IMR-90 (cell line): Measurements from ENCODE around the gene DIPK1B. TPM values are rescaled to one million over a fixed set of nuclear protein-coding genes. Genes with fewer than 3 reads are reported as not detected.

Experiments used
- ATAC-seq: fragments of 200-7000 bp; cut with Tn5 transposase; 2 replicates; pipeline ENCODE4 v1.9.1; 2020; ENCODE audit warnings: low read depth, mild to moderate bottlenecking, moderate library complexity
- Bru-seq: library from RNA; stranded (reverse); fragments of 400-500 nt; gene quantifications from one replicate; lab custom pipeline; 2021; lab: Mats Ljungman, UMichigan
- BruChase-seq, 2 experiments: library from RNA; stranded (reverse); fragments of 400-500 nt; gene quantifications; one replicate each; lab custom pipeline; 2021; lab: Mats Ljungman, UMichigan
- BruUV-seq: library from RNA; stranded (reverse); fragments of 400-500 nt; replicated peaks from 2 replicates; lab custom pipeline; 2021; lab: Mats Ljungman, UMichigan
- CTCF ChIA-PET: fragments of 300-600 bp; formaldehyde crosslinking; extraction: SDS; loops from one replicate; lab custom pipeline; 2021; ENCODE audit warnings: antibody characterized with exemption; lab: Yijun Ruan, JAX
- POLR2A ChIA-PET: fragments of 300-600 bp; sonication (Branson Sonifier 250); formaldehyde crosslinking; loops from one replicate; lab custom pipeline; 2022; ENCODE audit warnings: antibody characterized with exemption; ENCODE audit not compliant: unreplicated experiment; lab: Charles Lee
- DNase-seq: peaks from one replicate; pipeline ENCODE4 v3.0.0; 2013
- H2AFZ ChIP-seq: replicated peaks from 2 replicates; pipeline ENCODE3; 2013; ENCODE audit warnings: low read length, mild to moderate bottlenecking; ENCODE audit not compliant: poor library complexity
- H2AK5ac ChIP-seq: 2 replicates; pipeline ENCODE4 v1.6.1; 2013; ENCODE audit warnings: low read depth, low read length, inconsistent platforms
- H2AK9ac ChIP-seq: replicated peaks from 2 replicates; pipeline ENCODE3; 2013; ENCODE audit warnings: mild to moderate bottlenecking, low read depth, low read length, moderate library complexity; ENCODE audit not compliant: poor library complexity
- H2BK120ac ChIP-seq: 2 replicates; pipeline ENCODE4 v1.6.1; 2013; ENCODE audit warnings: low read depth, low read length, inconsistent platforms
- H2BK15ac ChIP-seq: 3 replicates; pipeline ENCODE4 v1.6.1; 2013; ENCODE audit warnings: low read depth, low read length, inconsistent platforms
- H2BK20ac ChIP-seq: 2 replicates; pipeline ENCODE4 v1.6.1; 2013; ENCODE audit warnings: low read depth, mild to moderate bottlenecking, inconsistent platforms, low read length, moderate library complexity
- H2BK5ac ChIP-seq: 2 replicates; pipeline ENCODE4 v1.6.1; 2013; ENCODE audit warnings: mild to moderate bottlenecking, low read depth, low read length, inconsistent platforms; ENCODE audit not compliant: poor library complexity, severe bottlenecking
- H3K14ac ChIP-seq: replicated peaks from 2 replicates; pipeline ENCODE4 v1.6.1; 2013; ENCODE audit warnings: low read depth, low read length, inconsistent platforms
- H3K18ac ChIP-seq: 2 replicates; pipeline ENCODE4 v1.6.1; 2013; ENCODE audit warnings: low read depth, low read length, control low read depth
- H3K23ac ChIP-seq: 2 replicates; pipeline ENCODE4 v1.6.1; 2013; ENCODE audit warnings: low read depth, low read length, inconsistent platforms
- H3K27ac ChIP-seq: 2 replicates; pipeline ENCODE4 v1.5.1; 2013; ENCODE audit warnings: mild to moderate bottlenecking, control low read depth, low read length; ENCODE audit not compliant: insufficient read depth
- H3K27me3 ChIP-seq: 2 replicates; pipeline ENCODE4 v1.6.1; 2013; ENCODE audit warnings: low read length; ENCODE audit not compliant: control insufficient read depth, insufficient read depth
- H3K36me3 ChIP-seq: 2 replicates; pipeline ENCODE4 v1.6.1; 2013; ENCODE audit warnings: low read length, mixed read lengths; ENCODE audit not compliant: control insufficient read depth, insufficient read depth
- H3K4ac ChIP-seq: 2 replicates; pipeline ENCODE4 v1.6.1; 2013; ENCODE audit warnings: low read depth, low read length, inconsistent platforms
- H3K4me1 ChIP-seq: 2 replicates; pipeline ENCODE4 v1.6.1; 2013; ENCODE audit warnings: low read length, mixed read lengths; ENCODE audit not compliant: control insufficient read depth, insufficient read depth
- H3K4me2 ChIP-seq: 2 replicates; pipeline ENCODE4 v1.6.1; 2013; ENCODE audit warnings: low read depth, mild to moderate bottlenecking, control low read depth, low read length, moderate library complexity
- H3K4me3 ChIP-seq: 2 replicates; pipeline ENCODE4 v1.5.1; 2013; ENCODE audit warnings: low read depth, mild to moderate bottlenecking, control low read depth, low read length, moderate library complexity; ENCODE audit not compliant: insufficient read depth
- H3K56ac ChIP-seq: 2 replicates; pipeline ENCODE4 v1.6.1; 2013; ENCODE audit warnings: low read length, inconsistent platforms; ENCODE audit not compliant: insufficient read depth; ENCODE audit errors: extremely low read depth
- H3K79me1 ChIP-seq, 2 experiments: 2 replicates each; pipeline ENCODE4 v1.6.1; 2013; ENCODE audit warnings: low read length in 2 of 2, inconsistent platforms in 1 of 2, low read depth in 1 of 2
- H3K9ac ChIP-seq: 2 replicates; pipeline ENCODE4 v1.6.1; 2013; ENCODE audit warnings: low read depth, low read length, control low read depth
- H3K9me1 ChIP-seq: 2 replicates; pipeline ENCODE4 v1.6.1; 2013; ENCODE audit warnings: low read length, inconsistent platforms; ENCODE audit not compliant: insufficient read depth
- H3K9me3 ChIP-seq: 2 replicates; pipeline ENCODE4 v1.6.1; 2013; ENCODE audit warnings: low read length; ENCODE audit not compliant: control insufficient read depth, insufficient read depth
- H4K20me1 ChIP-seq: 2 replicates; pipeline ENCODE4 v1.6.1; 2013; ENCODE audit warnings: low read length, inconsistent platforms; ENCODE audit not compliant: insufficient read depth
- H4K5ac ChIP-seq: 2 replicates; pipeline ENCODE4 v1.6.1; 2013; ENCODE audit warnings: mild to moderate bottlenecking, low read depth, low read length, control low read depth
- H4K8ac ChIP-seq, 2 experiments: 2 replicates each; pipeline ENCODE4 v1.6.1; 2013; ENCODE audit warnings: low read depth in 2 of 2, low read length in 2 of 2, control low read depth in 1 of 2, inconsistent platforms in 1 of 2
- H4K91ac ChIP-seq: 2 replicates; pipeline ENCODE4 v1.6.1; 2013; ENCODE audit warnings: low read depth, low read length, inconsistent platforms; ENCODE audit not compliant: insufficient read depth
- BHLHE40 ChIP-seq: fragments of 150-350 bp; IDR thresholded peaks from 2 replicates; pipeline ENCODE4 v1.6.1; 2016; ENCODE audit warnings: mild to moderate bottlenecking, low read depth, low read length
- CEBPB ChIP-seq: IDR thresholded peaks from 2 replicates; pipeline ENCODE4 v1.6.1; 2012; ENCODE audit warnings: low read depth, low read length, improper control_type of control experiment
- CHD1 ChIP-seq: IDR thresholded peaks from 2 replicates; pipeline ENCODE4 v1.6.1; 2012; ENCODE audit warnings: low read depth, low read length, improper control_type of control experiment
- CTCF ChIP-seq: conservative IDR thresholded peaks from 2 replicates; pipeline ENCODE4 v1.5.1; 2012; ENCODE audit warnings: mild to moderate bottlenecking, low read depth, low read length, improper control_type of control experiment
- MAFK ChIP-seq: IDR thresholded peaks from 2 replicates; pipeline ENCODE4 v1.6.1; 2012; ENCODE audit warnings: low read depth, low read length, improper control_type of control experiment
- MXI1 ChIP-seq: IDR thresholded peaks from 2 replicates; pipeline ENCODE4 v1.6.1; 2012; ENCODE audit warnings: low read depth, mild to moderate bottlenecking, low read length, moderate library complexity, borderline replicate concordance
- NFE2L2 ChIP-seq: fragments of 150-350 bp; IDR thresholded peaks from 2 replicates; pipeline ENCODE4 v1.6.1; 2016; ENCODE audit warnings: low read depth, mild to moderate bottlenecking, low read length
- POLR2A ChIP-seq: IDR thresholded peaks from 2 replicates; pipeline ENCODE4 v1.6.1; 2012; ENCODE audit warnings: mild to moderate bottlenecking, low read depth, low read length
- RAD21 ChIP-seq: IDR thresholded peaks from 2 replicates; pipeline ENCODE4 v1.6.1; 2012; ENCODE audit warnings: low read length, improper control_type of control experiment
- RCOR1 ChIP-seq: IDR thresholded peaks from 2 replicates; pipeline ENCODE4 v1.6.1; 2012; ENCODE audit warnings: mild to moderate bottlenecking, low read length, improper control_type of control experiment; ENCODE audit not compliant: insufficient replicate concordance
- RFX5 ChIP-seq: IDR thresholded peaks from 2 replicates; pipeline ENCODE4 v1.8.0; 2012; ENCODE audit warnings: low read depth, mild to moderate bottlenecking, low read length, moderate library complexity
- SMC3 ChIP-seq: fragments of 150-350 bp; IDR thresholded peaks from 2 replicates; pipeline ENCODE4 v1.6.1; 2016; ENCODE audit warnings: low read depth, mild to moderate bottlenecking, antibody characterized with exemption, low read length, moderate library complexity
- USF2 ChIP-seq: fragments of 150-350 bp; IDR thresholded peaks from 2 replicates; pipeline ENCODE4 v1.6.1; 2017; ENCODE audit warnings: mild to moderate bottlenecking, antibody characterized with exemption, low read length, low read depth
- WGBS, 2 experiments: methylation state at CpG; one replicate each; pipeline versions ENCODE4 v1.1.5 to v1.1.7; 2013; ENCODE audit warnings: missing lambda C conversion rate in 2 of 2; ENCODE audit not compliant: insufficient read length in 1 of 2; ENCODE audit errors: extremely low coverage in 2 of 2; 5-methylcytosine and 5-hydroxymethylcytosine counted together
- dilution Hi-C: fragments of 300-500 bp; cut with HindIII; formaldehyde crosslinking; loops from one replicate; pipeline ENCODE4 v1.14.3; 2018; ENCODE audit warnings: low sequenced_read_pairs; ENCODE audit not compliant: unreplicated experiment
- in situ Hi-C: fragments of 300-500 bp; cut with MboI; formaldehyde crosslinking; loops from 3 replicates; pipeline ENCODE4 v1.14.3; 2019; ENCODE audit warnings: low sequenced_read_pairs, inconsistent platforms, mixed read lengths
- intact Hi-C: fragments of 100-400 bp; cut with micrococcal nuclease; formaldehyde crosslinking; loops from 2 replicates; pipeline ENCODE4 v1.10.0; 2022
- long read RNA-seq: library from polyadenylated mRNA; unstranded; transcript quantifications from one replicate; pipeline ENCODE4 v2.0.0, GENCODE V29; 2021; ENCODE audit not compliant: unreplicated experiment
- polyA plus RNA-seq, 3 experiments: library from polyadenylated mRNA; depleted of rRNA; stranded (reverse); fragments of >200 nt; gene quantifications; 2 replicates each; pipeline ENCODE4 v1.2.3, GENCODE V29; 2012; ENCODE audit warnings: low replicate concordance in 1 of 3
- total RNA-seq: library from RNA; depleted of rRNA; stranded (reverse); fragments of >200 nt; gene quantifications from 2 replicates; pipeline ENCODE4 v1.2.3, GENCODE V29; 2012; rRNA removed

Gene DIPK1B
- total RNA-seq, result 3.1 and 3.4 TPM in 2 replicates
- polyA plus RNA-seq (2012; rRNA removed), result 7.1 and 8.5 TPM in 2 replicates
- polyA plus RNA-seq (2012; cell fraction: cytosol; rRNA removed), result 7.2 and 17.0 TPM in 2 replicates
- polyA plus RNA-seq (2012; cell fraction: nucleus; rRNA removed; ENCODE audit: low replicate concordance), result 9.5 and 25.7 TPM in 2 replicates
- Bru-seq, nascent RNA, result percentile 33 among the genes with signal in this experiment
- BruChase-seq, experiment 1, labeled RNA remaining after a 6-hour chase, result percentile 30 among the genes with signal in this experiment
- BruChase-seq, experiment 2, labeled RNA remaining after a 2-hour chase, result percentile 24 among the genes with signal in this experiment
- long read RNA-seq, transcript FAM69B-202 (5 exons, 1,668 nt), result major isoform, 9 of 11 reads
- long read RNA-seq, partial matches to known transcripts, result 1 of 11 reads
- long read RNA-seq, other reads (novel, unspliced or antisense), result 1 of 11 reads

DNA sequence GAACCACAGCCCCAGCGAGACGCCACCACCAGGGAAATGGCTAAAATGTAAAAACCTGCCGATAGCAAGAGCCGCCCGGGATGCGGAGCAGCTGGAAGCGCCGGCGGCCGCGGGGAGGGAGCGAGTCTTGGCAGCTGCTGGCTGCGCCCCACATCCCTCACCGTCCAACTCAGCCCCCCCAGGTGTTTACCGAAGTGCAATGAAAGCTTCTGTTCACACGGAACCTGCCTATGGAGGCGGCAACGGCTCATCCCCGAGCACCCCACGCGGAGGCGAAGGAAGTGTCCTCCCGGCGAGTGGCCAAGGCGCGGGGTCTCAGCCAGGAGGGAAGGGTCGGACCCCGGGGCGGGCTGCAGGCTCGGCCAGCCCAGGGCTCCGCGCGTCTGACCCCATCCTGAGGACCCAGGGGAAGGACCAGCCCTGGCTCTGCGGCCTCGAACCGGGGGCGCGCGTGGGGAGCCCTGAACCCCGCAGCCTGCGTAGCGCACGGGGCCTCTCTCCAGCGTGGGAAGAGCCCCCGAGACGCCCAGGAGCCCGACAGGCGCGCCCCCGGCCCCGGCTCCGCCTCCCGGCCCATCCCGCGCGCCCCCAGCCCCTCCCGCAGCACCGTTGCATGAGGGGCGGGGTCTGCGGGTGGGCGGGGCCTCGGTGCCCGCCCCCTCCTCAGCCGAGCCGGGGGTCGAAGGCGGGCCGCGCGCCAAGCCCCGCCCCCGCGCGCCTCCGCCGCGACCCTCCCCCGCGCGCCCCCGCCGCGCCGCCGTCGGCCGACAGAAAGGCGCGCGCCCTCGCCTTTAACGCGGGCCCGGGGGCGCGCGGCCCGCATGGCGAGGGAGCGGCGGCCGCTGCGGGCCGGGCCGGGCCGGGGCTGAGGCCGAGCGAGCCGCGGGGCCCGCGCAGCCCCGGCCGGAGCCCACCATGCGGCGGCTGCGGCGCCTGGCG lies at the start of gene DIPK1B:
Gene DIPK1B (plus strand): TSS at position 822 of the 939 bp plus-strand sequence. CDS start 94 bp downstream, at position 916.
- WGBS, 2 experiments, result 4% methylated on average over 59 of the region's 119 CpGs; no CpG with 5 or more reads in 1 of the 2 experiments
- in situ Hi-C loops, result no loop called here
- CTCF ChIA-PET, result no interaction called here
- H3K9me1 ChIP-seq, result no peaks in the 10 kb centered on the region
- H2BK20ac ChIP-seq, result no peak within 1 kb of the TSS
- H3K56ac ChIP-seq, result no peak within 1 kb of the TSS
- H3K36me3 ChIP-seq, result no peaks in the 10 kb centered on the region
- no peaks in the 10 kb centered on the region for H4K20me1 ChIP-seq
- no peak within 1 kb of the TSS for H2BK15ac ChIP-seq
- no peak within 1 kb of the TSS for H2BK120ac ChIP-seq
- H3K9ac ChIP-seq, result peak within 1 kb of the TSS; percentile 2; the same call in 1 of the 2 replicates
- H3K14ac ChIP-seq, result no peak within 1 kb of the TSS
- H3K79me1 ChIP-seq, result no peaks in the 10 kb centered on the region
- intact Hi-C loops, result no loop called here
- H4K91ac ChIP-seq, result no peak within 1 kb of the TSS
- peak within 1 kb of the TSS; percentile 81 for H2AFZ ChIP-seq
- POLR2A ChIA-PET, result no interaction called here
- DNase-seq (no peak), ATAC-seq (peak; percentile 36)
- H4K5ac ChIP-seq, result no peak within 1 kb of the TSS
- H3K27ac ChIP-seq, result no peak within 1 kb of the TSS
- BruUV-seq, result no TSS peak
- H2AK5ac ChIP-seq, result no peak within 1 kb of the TSS
- H3K4ac ChIP-seq, result no peak within 1 kb of the TSS
- H2AK9ac ChIP-seq, result peak within 1 kb of the TSS; percentile 42
- peaks cover 1% of the 10 kb centered on the region; the same call in 1 of the 2 replicates for H3K4me1 ChIP-seq
- H3K9me3 ChIP-seq, result no peaks in the 10 kb centered on the region
- H3K4me3 ChIP-seq, result peak within 1 kb of the TSS; percentile 48
- H3K4me2 ChIP-seq, result peak within 1 kb of the TSS; percentile 39; the same call in 1 of the 2 replicates
- no peak within 1 kb of the TSS; the same call in 1 of the 2 replicates for H3K23ac ChIP-seq
- H3K27me3 ChIP-seq, result peaks cover 17% of the 10 kb centered on the region
- dilution Hi-C loops, result no loop called here
- H4K8ac ChIP-seq, result no peak within 1 kb of the TSS
- no peak within 1 kb of the TSS for H3K18ac ChIP-seq
- no peak within 1 kb of the TSS for H2BK5ac ChIP-seq
- TF ChIP-seq RCOR1 (no peak), RFX5 (no peak), CHD1 (no peak), MXI1 (no peak), USF2 (no peak), SMC3 (no peak), MAFK (no peak), POLR2A (no peak), RAD21 (no peak), NFE2L2 (no peak), CEBPB (no peak), CTCF (no peak), BHLHE40 (no peak)
